ENCODE measurements around the gene STK35.

STK35 gene

GRCh38 chr20:2101865-2102584 is 398 bp downstream of the STK35 start:
- H2AFZ ChIP-seq (ENCODE audit: low read depth, low read length), result peak overlapping the region; percentile 79
- peak overlapping the region; percentile 95 for H3K4me2 ChIP-seq (ENCODE audit: insufficient read depth, low read length)
- peaks cover 40% of the 10 kb centered on the region for H3K4me1 ChIP-seq (ENCODE audit: insufficient read depth, low read length)
- H3K79me2 ChIP-seq (ENCODE audit: insufficient read depth, low read length), result peaks cover 48% of the 10 kb centered on the region
- H4K20me1 ChIP-seq (ENCODE audit: insufficient read depth, low read length), result peaks cover 39% of the 10 kb centered on the region
- H3K4me3 ChIP-seq (ENCODE audit: low read depth in 1 of 2, low read length in 2 of 2), result peak overlapping the region; percentile 80 to 94
- H3K9ac ChIP-seq (ENCODE audit: low read depth, low read length), result peak overlapping the region; percentile 88
- H3K36me3 ChIP-seq (ENCODE audit: insufficient read depth, low read length), result peaks cover 35% of the 10 kb centered on the region
- ATAC-seq (ENCODE audit: insufficient read depth, low read depth) (peak; percentile 80), DNase-seq (peak; percentile 92)
- peak overlapping the region; percentile 98 for H3K27ac ChIP-seq (ENCODE audit: low read length)
- no peaks in the 10 kb centered on the region for H3K9me3 ChIP-seq (ENCODE audit: insufficient read depth, low read length, severe bottlenecking)
- TF ChIP-seq EZH2 (IDR thresholded peaks at IDR 0.05; ENCODE audit: borderline replicate concordance, low read depth, low read length, severe bottlenecking), result no peak
- peak; percentile 7 for TF ChIP-seq CTCF (IDR thresholded peaks at IDR 0.05; ENCODE audit: borderline replicate concordance, extremely low read depth, low read length, poor library complexity, severe bottlenecking)
- H3K27me3 ChIP-seq (ENCODE audit: insufficient read depth, low read length, poor library complexity), result no peaks in the 10 kb centered on the region

GRCh38 chr20:2102585-2103460 is 1.2 kb downstream of the STK35 start:
- no peak for TF ChIP-seq EZH2 (IDR thresholded peaks at IDR 0.05; ENCODE audit: borderline replicate concordance, low read depth, low read length, severe bottlenecking)
- peak; percentile 3 for TF ChIP-seq CTCF (IDR thresholded peaks at IDR 0.05; ENCODE audit: borderline replicate concordance, extremely low read depth, low read length, poor library complexity, severe bottlenecking)
- DNase-seq (peak; percentile 88), ATAC-seq (ENCODE audit: insufficient read depth, low read depth) (peak; percentile 68)
- H3K4me1 ChIP-seq (ENCODE audit: insufficient read depth, low read length), result peaks cover 42% of the 10 kb centered on the region
- peak overlapping the region; percentile 88 for H3K9ac ChIP-seq (ENCODE audit: low read depth, low read length)
- peak overlapping the region; percentile 95 for H3K4me2 ChIP-seq (ENCODE audit: insufficient read depth, low read length)
- H3K27ac ChIP-seq (ENCODE audit: low read length), result peak overlapping the region; percentile 98
- peaks cover 45% of the 10 kb centered on the region for H4K20me1 ChIP-seq (ENCODE audit: insufficient read depth, low read length)
- H3K36me3 ChIP-seq (ENCODE audit: insufficient read depth, low read length), result peaks cover 42% of the 10 kb centered on the region
- H2AFZ ChIP-seq (ENCODE audit: low read depth, low read length), result peak overlapping the region; percentile 79
- H3K27me3 ChIP-seq (ENCODE audit: insufficient read depth, low read length, poor library complexity), result no peaks in the 10 kb centered on the region
- peaks cover 56% of the 10 kb centered on the region for H3K79me2 ChIP-seq (ENCODE audit: insufficient read depth, low read length)
- peak overlapping the region; percentile 80 to 94 for H3K4me3 ChIP-seq (ENCODE audit: low read depth in 1 of 2, low read length in 2 of 2)
- no peaks in the 10 kb centered on the region for H3K9me3 ChIP-seq (ENCODE audit: insufficient read depth, low read length, severe bottlenecking)

- Histone ChIP-seq H3K36me3 (ENCODE audit: insufficient read depth, low read length) (peaks cover 47% of the 10 kb centered on the region), H3K27ac (ENCODE audit: low read length) (peak overlapping the region; percentile 98), H3K9me3 (ENCODE audit: insufficient read depth, low read length, severe bottlenecking) (no peaks in the 10 kb centered on the region), H2AFZ (ENCODE audit: low read depth, low read length) (peak overlapping the region; percentile 79), H3K9ac (ENCODE audit: low read depth, low read length) (peak overlapping the region; percentile 88), H3K27me3 (ENCODE audit: insufficient read depth, low read length, poor library complexity) (no peaks in the 10 kb centered on the region), H3K4me3 (ENCODE audit: low read depth in 1 of 2, low read length in 2 of 2) (peak overlapping the region; percentile 80 to 94), H3K4me2 (ENCODE audit: insufficient read depth, low read length) (peak overlapping the region; percentile 95), H3K79me2 (ENCODE audit: insufficient read depth, low read length) (peaks cover 63% of the 10 kb centered on the region), H3K4me1 (ENCODE audit: insufficient read depth, low read length) (peaks cover 44% of the 10 kb centered on the region), H4K20me1 (ENCODE audit: insufficient read depth, low read length) (peaks cover 50% of the 10 kb centered on the region)
- DNase-seq (peak; percentile 26), ATAC-seq (ENCODE audit: insufficient read depth, low read depth) (no peak)
- TF ChIP-seq CTCF (IDR thresholded peaks at IDR 0.05; ENCODE audit: borderline replicate concordance, extremely low read depth, low read length, poor library complexity, severe bottlenecking) (no peak), EZH2 (IDR thresholded peaks at IDR 0.05; ENCODE audit: borderline replicate concordance, low read depth, low read length, severe bottlenecking) (no peak)
Measured at GRCh38 chr20:2103461-2104153, 2.0 kb downstream of the STK35 start.
